ENCODE measurements around the gene PRMT2.
A peak's percentile ranks its signal among the peaks of the same experiment; 100 is the strongest.

PRMT2 gene

DNA sequence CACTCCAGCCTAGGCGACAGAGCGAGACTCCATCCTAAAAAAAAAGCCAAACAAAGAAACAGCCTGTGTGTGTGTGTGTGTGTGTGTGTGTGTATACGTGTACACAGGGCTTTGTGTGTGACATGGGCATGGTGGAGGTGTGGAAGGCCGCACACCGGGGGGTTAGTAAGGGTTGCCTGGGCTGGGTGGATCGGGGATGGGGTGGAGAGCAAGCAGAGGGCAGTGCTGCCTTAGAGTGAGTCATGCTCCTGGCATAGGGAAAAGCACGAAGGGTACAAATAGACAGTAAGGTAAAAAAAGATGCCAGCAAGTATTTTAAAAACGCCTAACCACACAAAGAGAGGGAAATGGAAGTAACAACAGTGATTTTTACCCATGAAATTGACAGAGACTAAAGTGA is 6.2 kb downstream of the PRMT2 start:
- no peak for DNase-seq (ENCODE audit: low read depth in 2 of 2)

DNA sequence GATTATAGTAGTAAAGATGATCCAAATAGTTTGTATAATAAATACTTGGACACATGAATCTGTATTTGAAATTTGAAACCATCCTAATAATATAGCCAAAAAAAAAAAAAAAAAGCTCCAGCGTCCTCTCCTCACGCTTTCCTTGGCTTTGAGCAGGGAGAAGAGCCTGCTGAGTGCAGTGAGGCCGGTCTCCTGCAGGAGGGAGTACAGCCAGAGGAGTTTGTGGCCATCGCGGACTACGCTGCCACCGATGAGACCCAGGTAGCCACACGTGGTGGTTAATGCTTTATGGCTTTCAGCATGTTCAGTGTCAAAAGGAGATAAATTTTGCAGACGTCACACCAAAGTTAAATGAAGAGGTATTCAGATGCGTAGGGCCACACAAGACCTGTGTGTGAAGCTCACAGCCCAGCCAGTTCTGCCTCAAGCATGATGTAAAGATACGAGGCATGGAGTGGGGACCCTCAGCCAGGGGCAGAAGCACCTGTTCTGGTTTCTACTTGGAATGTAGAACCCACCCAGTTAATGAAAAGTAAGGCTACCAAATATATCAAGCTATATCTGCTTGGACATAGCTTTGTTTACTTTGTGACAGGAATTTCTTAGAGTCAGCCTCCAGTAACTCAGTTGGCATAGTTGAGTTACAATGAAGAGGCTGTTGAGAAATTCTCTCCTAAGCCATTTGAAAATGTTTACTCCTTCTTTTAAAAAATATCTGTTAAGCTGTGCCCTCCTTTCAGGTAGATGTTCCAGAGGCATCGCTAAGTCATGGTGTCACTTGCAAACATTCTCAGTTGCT is 8.1 kb downstream of the PRMT2 start:
- DNase-seq (ENCODE audit: low read depth in 2 of 2) = no peak

DNA sequence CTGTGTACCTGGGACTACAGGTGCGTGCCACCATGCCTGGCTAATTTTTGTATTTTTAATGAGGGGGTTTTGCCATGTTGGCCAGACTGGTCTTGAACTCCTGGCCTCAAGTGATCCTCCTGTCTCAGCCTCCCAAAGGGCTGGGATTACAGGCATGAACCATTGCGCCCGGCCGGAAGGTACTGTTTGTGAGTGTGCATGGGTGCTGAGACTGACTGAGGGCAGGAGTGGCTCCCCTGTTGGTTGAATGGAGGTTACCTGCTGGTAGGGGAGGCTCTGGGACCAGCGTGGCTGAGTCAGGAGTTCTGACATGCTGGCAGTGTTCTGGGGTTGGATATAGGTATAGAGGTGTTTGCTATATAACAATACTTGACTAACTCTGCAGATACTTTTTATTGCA is 10.4 kb downstream of the PRMT2 start:
- no peak for DNase-seq (ENCODE audit: low read depth in 2 of 2)

DNA sequence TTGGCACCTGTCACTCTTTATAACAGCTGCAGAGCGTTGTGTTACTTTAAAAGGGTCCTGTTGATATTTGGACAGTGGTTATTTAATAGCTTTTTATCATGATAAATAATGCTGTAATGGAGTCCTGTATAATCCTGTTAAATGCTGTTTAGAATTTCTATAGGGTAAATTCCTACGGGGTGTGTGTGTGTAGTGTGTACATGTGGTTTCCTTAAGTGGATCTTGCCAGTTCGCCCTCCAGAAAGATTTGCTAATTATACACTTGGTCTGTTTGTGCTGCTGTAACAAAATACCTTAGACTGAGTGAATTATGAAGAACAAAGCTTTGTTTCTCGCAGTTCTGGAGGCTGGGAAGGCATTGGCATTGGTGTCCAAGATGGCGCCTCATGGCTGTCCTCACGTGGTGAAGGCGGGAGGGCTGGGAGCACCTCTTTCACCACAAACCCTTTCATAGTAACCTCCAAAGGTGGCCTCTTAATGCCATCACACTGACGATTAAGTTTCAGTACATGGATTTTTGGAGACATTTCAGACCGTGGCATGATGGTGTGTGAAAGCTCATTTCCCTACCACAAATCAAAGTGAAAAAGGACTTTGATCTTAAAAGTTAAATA is 11.2 kb downstream of the PRMT2 start:
- no peak for DNase-seq (ENCODE audit: low read depth in 2 of 2)

DNA sequence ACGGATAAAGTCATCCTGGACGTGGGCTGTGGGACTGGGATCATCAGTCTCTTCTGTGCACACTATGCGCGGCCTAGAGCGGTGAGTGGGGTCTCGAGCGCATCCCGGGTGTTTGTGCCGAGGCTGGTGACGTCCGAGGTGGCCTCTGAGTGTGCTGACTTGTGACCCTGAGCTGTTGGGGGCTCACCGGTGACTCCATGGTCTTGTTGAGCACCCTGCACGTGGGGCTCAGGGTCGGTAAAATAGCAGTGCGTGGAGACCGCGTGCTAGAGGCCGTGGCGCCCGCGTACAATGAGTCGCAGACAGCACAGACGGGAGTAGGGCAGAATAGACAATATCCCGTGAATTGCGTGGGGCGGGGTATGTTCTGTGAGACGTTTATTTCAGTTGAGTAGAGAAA is 13.1 kb downstream of the PRMT2 start:
- DNase-seq (ENCODE audit: low read depth in 2 of 2) = no peak

DNA sequence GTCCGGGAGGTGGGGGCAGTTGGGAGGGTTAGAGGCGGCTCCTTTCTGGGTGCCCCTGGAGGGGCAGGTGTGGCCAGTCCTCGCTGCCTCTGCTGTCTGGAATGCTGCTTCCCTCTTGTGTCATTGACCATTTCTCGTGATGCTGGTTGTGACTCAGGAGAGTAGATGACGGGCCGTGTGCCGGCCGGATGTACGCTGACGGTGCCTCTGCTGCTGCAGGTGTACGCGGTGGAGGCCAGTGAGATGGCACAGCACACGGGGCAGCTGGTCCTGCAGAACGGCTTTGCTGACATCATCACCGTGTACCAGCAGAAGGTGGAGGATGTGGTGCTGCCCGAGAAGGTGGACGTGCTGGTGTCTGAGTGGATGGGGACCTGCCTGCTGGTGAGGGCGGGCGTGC is 13.9 kb downstream of the PRMT2 start:
- no peak for DNase-seq (ENCODE audit: low read depth in 2 of 2)

DNA sequence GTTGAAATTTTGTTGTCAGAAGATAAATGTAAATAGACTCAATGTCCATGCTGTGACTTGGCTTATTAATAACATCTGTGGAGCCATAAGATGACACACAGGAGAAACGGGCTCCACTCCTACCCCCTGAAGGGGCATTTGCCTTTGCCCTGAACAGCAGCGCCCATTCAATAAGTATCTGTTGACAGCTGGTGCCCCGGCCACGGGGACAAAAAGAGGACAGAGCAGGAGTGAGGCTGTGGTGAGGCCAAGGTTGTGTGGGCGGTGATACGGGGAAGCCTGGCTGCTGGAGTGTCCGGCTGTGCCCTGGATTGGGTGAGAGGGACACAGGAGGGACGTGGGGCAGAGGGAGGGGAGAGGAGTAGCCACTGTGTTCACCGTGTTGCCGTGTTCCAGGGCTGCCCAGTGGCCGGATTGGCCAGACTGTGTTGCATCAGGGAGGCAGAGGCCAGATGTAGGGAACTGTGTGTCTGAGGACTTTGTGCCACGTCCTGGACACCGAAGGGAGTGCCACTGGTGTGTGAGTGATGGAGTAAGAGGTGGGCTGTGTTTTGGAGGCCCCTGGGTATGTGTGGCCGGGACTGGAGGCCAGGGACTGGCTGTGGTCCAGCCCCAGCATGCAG is 15.1 kb downstream of the PRMT2 start:
- DNase-seq (ENCODE audit: low read depth in 2 of 2) = no peak

DNA sequence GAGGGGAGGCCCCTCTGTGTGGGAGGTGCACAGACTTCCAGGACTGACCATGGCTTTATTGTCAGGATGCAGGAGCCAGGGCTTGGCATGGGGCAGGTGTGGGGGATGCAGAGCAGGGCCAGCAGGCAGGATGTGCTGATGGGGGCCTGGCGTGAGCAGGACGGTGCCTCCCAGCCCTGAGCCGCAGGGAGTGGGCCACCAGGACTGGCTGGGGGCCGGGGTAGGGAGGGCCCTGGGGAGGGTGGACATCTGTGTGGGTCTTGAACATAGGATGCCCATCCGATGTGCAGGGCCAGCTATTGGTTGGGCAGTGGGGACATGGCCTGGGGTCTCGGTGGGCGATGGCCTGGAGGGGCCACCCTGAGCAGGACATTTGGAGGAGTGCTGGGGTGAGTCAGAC is 15.6 kb downstream of the PRMT2 start:
- DNase-seq (ENCODE audit: low read depth in 2 of 2) = no peak

DNA sequence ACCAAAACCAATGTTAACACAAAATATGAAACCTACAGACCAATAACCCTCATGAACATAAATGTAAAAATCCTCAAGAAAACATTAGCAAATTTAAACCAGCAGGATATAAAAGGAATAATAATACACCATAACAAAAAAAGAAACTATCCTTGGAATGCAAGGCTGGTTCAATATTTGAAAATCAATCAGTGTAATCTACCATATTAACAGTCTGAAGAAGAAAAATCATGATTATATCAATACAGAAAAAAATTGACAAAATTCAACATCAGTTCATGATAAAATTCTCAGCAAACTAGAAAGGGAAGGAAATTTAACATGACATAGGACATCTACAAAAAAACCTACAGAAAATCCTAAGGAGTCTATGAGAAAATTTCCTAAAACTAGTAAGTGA is 19.8 kb downstream of the PRMT2 start:
- no peak for DNase-seq (ENCODE audit: low read depth in 2 of 2)

DNA sequence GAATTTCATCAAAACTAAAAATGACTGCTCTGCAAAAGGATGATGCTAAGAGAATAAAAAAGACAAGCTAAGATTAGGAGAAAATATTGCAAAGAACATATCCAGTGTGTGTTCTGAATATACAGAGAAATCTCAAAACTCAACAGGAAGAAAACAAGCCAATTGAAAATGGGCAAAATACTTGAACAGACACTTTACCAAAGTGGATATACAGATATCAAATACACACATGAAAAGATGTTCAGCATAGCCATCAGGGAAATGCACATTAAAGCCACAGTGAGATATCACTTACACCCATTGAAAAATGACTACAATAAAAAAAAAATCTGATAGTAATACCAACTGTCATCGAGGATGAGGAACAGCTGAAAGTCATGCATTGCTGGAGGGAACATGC is 21.3 kb downstream of the PRMT2 start:
- DNase-seq (ENCODE audit: low read depth in 2 of 2) = no peak

DNA sequence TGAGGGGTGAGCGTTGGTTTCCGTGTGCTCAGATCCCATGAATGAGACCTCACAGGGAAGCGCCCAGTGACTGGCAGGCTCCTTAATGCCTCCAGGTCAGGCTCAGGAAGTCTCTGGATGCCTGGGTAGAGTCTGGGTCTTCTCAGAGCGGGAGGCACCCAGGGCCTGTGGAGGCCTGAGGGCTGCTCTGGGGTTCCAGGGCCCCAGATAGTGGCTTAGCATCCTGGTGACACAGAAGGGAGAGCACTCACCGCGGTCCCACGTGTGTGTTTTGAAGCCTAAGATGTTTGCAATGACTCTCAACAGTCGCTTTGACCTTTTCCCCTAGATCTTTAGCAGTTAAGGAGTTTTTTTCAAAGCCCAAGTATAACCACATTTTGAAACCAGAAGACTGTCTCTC is 25.0 kb downstream of the PRMT2 start:
- DNase-seq (ENCODE audit: low read depth in 2 of 2) = no peak

DNA sequence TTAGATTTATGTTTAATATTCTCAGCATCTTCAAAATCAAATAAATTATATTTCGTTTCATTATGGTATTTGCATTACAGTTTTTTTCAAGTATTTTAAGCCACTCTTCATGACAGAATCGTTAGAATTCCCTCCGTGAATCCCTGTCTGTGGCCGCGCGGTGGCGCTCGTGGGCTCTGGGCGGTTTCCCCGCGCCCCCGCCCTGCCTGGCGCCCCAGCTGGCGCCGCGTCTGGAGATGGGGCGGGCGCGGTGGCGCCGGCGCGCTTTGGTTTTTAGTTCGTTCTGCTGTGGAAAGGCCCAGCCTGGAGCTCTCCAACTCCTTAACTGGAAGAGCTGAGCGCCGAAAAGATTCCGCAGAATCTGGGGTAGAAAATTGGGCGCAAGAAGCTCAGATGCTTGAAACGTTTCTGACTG is 25.7 kb downstream of the PRMT2 start:
- peak in 1 of 2 donors; percentile 46 for DNase-seq (ENCODE audit: low read depth in 2 of 2)

DNA sequence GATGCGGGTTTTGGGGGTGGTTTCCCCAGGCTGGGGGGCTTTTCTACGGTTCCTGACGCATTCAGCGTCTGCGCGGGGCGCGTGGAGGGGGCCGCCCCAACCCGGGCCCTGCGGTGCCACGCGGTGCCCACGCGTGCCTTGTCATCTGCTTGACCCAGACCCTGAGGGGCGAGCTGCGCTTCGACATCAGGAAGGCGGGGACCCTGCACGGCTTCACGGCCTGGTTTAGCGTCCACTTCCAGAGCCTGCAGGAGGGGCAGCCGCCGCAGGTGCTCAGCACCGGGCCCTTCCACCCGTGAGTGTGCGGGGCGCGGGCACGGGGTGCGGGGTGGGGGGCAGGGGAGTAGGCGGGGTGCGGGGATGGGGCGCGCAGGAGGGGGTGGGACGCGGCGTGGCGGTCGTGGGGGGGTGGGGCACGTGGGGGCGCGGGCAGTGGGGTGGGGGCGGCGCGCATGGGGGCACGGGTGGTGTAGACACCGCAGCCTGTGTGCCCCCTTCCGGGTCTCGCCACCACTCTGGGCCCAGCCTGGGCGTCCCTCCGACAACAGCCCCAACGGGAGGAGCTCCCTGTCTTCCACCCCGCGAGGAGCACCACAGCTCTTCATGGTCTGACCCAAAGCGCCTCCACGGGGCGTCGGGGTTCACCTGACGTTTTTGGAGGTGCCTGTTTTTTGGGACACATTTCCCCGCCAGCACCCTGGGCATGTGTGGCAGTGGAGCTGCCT is 26.3 kb downstream of the PRMT2 start:
- no peak for DNase-seq (ENCODE audit: low read depth in 2 of 2)

DNA sequence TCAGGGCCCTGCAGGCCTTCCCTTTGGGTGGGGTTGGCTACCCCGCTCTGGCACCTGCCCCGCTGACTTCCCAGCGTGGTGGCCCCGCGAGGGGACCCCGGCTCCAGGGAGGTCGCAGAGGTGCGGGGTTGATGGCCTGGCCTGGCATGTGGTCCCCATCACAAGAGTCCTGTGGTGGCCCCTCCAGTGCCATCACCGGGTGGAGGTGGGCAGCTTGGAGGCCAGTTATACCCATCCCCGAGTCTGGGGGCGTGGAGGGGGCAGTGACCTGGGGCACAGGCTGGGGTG is 26.8 kb downstream of the PRMT2 start:
- no peak for DNase-seq (ENCODE audit: low read depth in 2 of 2)

DNA sequence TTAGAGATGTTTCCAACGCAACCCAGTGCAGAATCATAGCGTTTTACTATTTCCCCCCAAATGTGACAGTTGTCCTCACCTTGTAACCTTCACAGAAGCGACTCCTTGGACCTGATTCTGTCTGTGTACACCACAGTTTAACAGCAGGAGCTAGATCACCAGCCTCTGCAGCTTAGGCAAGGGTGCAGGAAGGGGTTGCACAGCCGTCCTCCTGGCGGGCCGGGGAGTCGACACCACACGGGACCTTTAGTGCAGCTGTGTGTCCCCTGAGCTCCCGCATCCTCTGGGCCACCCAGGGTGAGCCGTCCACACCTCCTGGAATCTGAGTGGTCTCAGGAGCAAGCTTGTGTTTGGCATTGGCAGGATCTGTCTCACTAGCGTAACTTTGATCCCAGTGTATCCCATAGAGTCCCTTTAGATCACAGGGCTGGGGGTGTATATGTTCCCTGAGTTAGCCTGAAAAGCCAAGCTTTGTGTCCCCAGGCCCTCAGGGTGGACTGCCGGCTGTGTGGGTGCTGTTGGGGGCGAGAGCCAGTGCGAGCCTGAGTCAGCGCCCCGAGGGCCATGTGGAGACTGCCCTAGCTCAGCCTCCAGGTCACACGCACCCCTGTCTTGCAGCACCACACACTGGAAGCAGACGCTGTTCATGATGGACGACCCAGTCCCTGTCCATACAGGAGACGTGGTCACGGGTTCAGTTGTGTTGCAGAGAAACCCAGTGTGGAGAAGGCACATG is 27.5 kb downstream of the PRMT2 start:
- no peak for DNase-seq (ENCODE audit: low read depth in 2 of 2)

DNA sequence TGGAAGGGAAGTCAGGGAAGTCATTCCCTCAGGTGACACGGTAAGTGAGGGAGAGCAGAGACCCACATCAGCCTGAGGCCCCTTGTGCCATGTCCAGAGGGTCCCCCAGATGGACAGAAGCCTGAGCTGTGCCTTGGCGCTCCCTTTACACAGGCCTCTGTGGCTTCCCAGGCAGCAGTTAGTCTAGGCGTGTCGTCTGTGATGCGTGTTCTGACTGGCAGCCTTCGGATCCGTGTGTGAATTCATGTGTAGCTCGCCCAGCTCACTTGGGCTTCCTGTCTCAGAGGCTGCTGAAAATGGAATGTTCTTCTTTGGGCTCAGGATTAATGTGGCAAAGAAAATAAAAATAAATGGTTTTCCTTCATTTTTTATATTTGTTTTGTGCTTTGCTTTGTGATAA is 28.3 kb downstream of the PRMT2 start:
- DNase-seq (ENCODE audit: low read depth in 2 of 2) = no peak

DNA sequence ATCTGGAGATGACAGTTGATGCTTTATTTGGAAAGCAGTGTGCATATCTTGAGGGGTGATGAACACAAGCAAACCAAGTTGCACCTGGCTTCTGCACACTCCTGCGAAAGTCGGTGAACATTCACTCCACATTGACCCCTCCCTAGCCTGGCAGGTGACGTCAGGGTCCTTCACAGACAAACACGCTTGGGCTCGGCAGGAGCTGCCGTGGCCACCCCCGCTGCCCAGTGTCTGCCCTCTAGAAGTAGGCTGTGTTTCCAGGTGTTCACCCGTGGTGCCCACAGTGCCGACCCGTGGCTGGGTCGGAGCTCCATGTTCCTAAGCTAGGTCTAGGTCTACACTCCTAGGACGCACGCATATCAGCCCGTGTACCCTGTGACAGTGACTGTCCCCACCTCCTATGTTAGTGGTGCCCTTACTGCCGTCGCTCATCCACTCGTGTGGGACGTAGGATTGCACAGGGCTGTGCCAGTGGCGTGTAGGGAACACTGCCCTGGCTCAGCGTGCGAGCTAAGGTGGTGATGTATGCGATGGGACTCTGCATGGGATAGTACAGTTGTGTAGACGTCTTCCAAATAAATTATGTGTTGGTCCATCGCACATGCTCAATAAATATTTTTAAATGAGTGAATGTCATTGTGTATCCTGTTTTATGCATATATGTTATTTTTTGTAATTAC is 29.0 kb downstream of the PRMT2 start:
- no peak for DNase-seq (ENCODE audit: low read depth in 2 of 2)

DNA sequence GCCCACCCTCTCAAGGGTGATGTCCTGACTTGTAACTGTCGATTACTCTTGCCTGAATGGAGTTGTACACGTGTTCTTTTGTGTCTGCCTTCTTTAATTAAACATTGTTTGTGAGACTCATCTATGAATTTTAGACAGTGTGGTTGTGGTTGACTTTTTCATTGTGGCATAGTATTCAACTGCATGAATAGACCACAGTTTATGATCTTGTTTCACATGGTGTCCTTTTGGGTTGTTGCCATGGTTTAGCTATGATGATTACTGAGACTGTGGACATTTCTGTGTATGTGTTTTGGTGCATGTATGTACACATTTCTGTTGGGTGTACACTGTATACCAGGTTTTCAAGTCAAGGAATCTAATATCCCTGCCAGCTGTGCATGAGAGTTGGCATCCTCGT is 30.1 kb downstream of the PRMT2 start:
- no peak for DNase-seq (ENCODE audit: low read depth in 2 of 2)

DNA sequence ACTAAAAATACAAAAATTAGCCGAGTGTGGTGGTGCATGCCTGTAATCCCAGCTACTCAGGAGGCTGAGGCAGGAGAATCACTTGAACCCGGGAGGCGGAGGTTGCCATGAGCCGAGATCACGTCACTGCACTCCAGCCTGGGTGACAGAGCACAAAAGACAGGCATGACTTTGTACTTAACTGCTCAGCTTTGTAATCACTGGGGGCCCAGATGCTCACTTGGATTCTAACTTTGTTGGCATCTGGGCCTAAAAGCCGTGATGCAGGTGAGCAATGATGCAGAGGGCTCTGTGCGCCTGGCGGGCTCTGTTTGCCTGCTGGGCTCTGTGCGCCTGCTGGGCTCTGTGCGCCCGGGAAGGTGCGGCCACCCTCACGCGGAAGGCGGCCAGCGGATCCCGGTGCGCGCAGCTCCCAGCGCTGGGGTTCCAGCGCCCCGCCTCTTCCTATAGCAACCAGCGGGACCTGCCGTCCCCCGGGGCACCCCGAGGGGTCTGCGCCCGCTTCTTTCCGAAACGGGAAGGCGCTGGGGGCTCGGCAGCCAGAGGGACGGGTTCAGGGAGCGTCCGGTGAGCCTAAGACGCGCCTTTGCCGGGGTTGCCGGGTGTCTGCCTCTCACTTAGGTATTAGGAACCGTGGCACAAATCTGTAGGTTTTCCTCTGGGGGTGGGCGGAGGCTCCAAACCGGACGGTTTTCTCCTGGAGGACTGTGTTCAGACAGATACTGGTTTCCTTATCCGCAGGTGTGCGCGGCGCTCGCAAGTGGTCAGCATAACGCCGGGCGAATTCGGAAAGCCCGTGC is 31.7 kb downstream of the PRMT2 start:
- no peak for DNase-seq (ENCODE audit: low read depth in 2 of 2)

DNA sequence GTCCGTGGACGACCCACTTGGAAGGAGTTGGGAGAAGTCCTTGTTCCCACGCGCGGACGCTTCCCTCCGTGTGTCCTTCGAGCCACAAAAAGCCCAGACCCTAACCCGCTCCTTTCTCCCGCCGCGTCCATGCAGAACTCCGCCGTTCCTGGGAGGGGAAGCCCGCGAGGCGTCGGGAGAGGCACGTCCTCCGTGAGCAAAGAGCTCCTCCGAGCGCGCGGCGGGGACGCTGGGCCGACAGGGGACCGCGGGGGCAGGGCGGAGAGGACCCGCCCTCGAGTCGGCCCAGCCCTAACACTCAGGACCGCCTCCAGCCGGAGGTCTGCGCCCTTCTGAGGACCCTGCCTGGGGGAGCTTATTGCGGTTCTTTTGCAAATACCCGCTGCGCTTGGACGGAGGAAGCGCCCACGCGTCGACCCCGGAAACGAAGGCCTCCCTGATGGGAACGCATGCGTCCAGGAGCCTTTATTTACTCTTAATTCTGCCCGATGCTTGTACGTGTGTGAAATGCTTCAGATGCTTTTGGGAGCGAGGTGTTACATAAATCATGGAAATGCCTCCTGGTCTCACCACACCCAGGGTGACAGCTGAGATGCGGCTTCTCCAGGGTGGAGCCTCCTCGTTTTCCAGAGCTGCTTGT is 32.4 kb downstream of the PRMT2 start:
- no peak for DNase-seq (ENCODE audit: low read depth in 2 of 2)

Data from stimulated activated CD8-positive, alpha-beta memory T cell treated with anti-CD3 and anti-CD28 coated beads, Interleukin-7, amount 100 ng/mL, for 4 hours (primary cell).